ENCODE data around the gene PCDHA8. TPM values are rescaled to one million over a fixed set of nuclear protein-coding genes. Genes with fewer than 3 reads are reported as not detected.

Gene PCDHA8
- total RNA-seq, 1 donor = not detected

Other genes starting within 250 kb of the PCDHA8 start
- gene CD14, start 208.0 kb upstream of the PCDHA8 start, total RNA-seq = 1.3 and 1.8 TPM in 2 replicates
- gene TMCO6, start 201.7 kb upstream of the PCDHA8 start, total RNA-seq = 12.9 and 24.5 TPM in 2 replicates
- 19.9 and 24.1 TPM in 2 replicates for gene NDUFA2, start 193.6 kb upstream of the PCDHA8 start, total RNA-seq
- 67.3 and 127 TPM in 2 replicates for gene IK, start 193.4 kb upstream of the PCDHA8 start, total RNA-seq
- 32.8 and 46.2 TPM in 2 replicates for gene WDR55, start 176.3 kb upstream of the PCDHA8 start, total RNA-seq
- 0.44 and 0.86 TPM in 2 replicates for gene DND1, start 167.6 kb upstream of the PCDHA8 start, total RNA-seq
- gene HARS1, start 149.8 kb upstream of the PCDHA8 start, total RNA-seq = 47.9 and 91.9 TPM in 2 replicates
- 27.1 and 32.5 TPM in 2 replicates for gene HARS2, start 149.7 kb upstream of the PCDHA8 start, total RNA-seq
- 29.5 and 35.7 TPM in 2 replicates for gene ZMAT2, start 140.7 kb upstream of the PCDHA8 start, total RNA-seq
- gene PCDHA1, start 55.0 kb upstream of the PCDHA8 start, total RNA-seq = not detected in 2 replicates
- under 0.01 TPM in 1 of 2 replicates, not detected in the other for gene PCDHA2, start 46.3 kb upstream of the PCDHA8 start, total RNA-seq
- gene PCDHA3, start 40.1 kb upstream of the PCDHA8 start, total RNA-seq = 0.14 and 0.22 TPM in 2 replicates
- under 0.01 and 0.14 TPM in 2 replicates for gene PCDHA4, start 34.1 kb upstream of the PCDHA8 start, total RNA-seq
- not detected in 2 replicates for gene PCDHA5, start 19.6 kb upstream of the PCDHA8 start, total RNA-seq
- gene PCDHA6, start 13.2 kb upstream of the PCDHA8 start, total RNA-seq = 0.14 and 0.44 TPM in 2 replicates
- gene PCDHA7, start 6.9 kb upstream of the PCDHA8 start, total RNA-seq = under 0.01 and 0.29 TPM in 2 replicates
- under 0.01 TPM in 2 replicates for gene PCDHA9, start 7.2 kb downstream of the PCDHA8 start, total RNA-seq
- under 0.01 and 0.14 TPM in 2 replicates for gene PCDHA10, start 14.7 kb downstream of the PCDHA8 start, total RNA-seq
- gene PCDHA11, start 27.8 kb downstream of the PCDHA8 start, total RNA-seq = 0.57 TPM in 1 of 2 replicates, not detected in the other
- gene PCDHA12, start 34.1 kb downstream of the PCDHA8 start, total RNA-seq = under 0.01 and 0.14 TPM in 2 replicates
- gene PCDHA13, start 40.9 kb downstream of the PCDHA8 start, total RNA-seq = not detected in 2 replicates
- gene PCDHAC1, start 85.1 kb downstream of the PCDHA8 start, total RNA-seq = under 0.01 TPM in 1 of 2 replicates, not detected in the other
- gene PCDHAC2, start 125.3 kb downstream of the PCDHA8 start, total RNA-seq = 0.14 and 0.22 TPM in 2 replicates
- gene PCDHB1, start 210.2 kb downstream of the PCDHA8 start, total RNA-seq = not detected in 2 replicates